Parathyroid adenoma (tissue), 2 donors: ENCODE measurements around the gene ZNF804A.

ENCODE experiments used
- H2AFZ ChIP-seq: fragments of 300-600 bp; sonication (generic); one replicate; pipeline ENCODE4 v1.7.0; 2017; ENCODE audit warnings: antibody characterized with exemption, mild to moderate bottlenecking
- H3K27ac ChIP-seq: fragments of 300-600 bp; sonication (generic); one replicate; pipeline ENCODE4 v1.7.0; 2017
- H3K27me3 ChIP-seq: fragments of 300-600 bp; sonication (generic); one replicate; pipeline ENCODE4 v1.7.0; 2017; ENCODE audit warnings: low read length; ENCODE audit not compliant: control insufficient read depth, insufficient read depth
- H3K36me3 ChIP-seq: fragments of 300-600 bp; sonication (generic); one replicate; pipeline ENCODE4 v1.7.0; 2017; ENCODE audit warnings: low read length; ENCODE audit not compliant: control insufficient read depth, insufficient read depth
- H3K4me1 ChIP-seq: fragments of 300-600 bp; sonication (generic); one replicate; pipeline ENCODE4 v1.7.0; 2017; ENCODE audit warnings: control low read depth
- H3K4me2 ChIP-seq: fragments of 300-600 bp; sonication (generic); one replicate; pipeline ENCODE4 v1.7.0; 2017; ENCODE audit warnings: low read length
- H3K4me3 ChIP-seq: fragments of 300-600 bp; sonication (generic); one replicate; pipeline ENCODE4 v1.7.0; 2017; ENCODE audit warnings: low read depth, low read length
- H3K79me2 ChIP-seq: fragments of 300-600 bp; sonication (generic); one replicate; pipeline ENCODE4 v1.7.0; 2017; ENCODE audit warnings: control low read depth
- H3K9ac ChIP-seq: fragments of 300-600 bp; sonication (generic); one replicate; pipeline ENCODE4 v1.7.0; 2017; ENCODE audit warnings: mild to moderate bottlenecking
- H3K9me3 ChIP-seq: fragments of 300-600 bp; sonication (generic); one replicate; pipeline ENCODE4 v1.7.0; 2017; ENCODE audit warnings: low read length; ENCODE audit not compliant: control insufficient read depth
- TF ChIP-seq, protein P1 (sequence below): fragments of 300-600 bp; sonication (generic); IDR thresholded peaks from one replicate; pipeline ENCODE4 v1.7.0; 2017; ENCODE audit warnings: antibody characterized with exemption, mild to moderate bottlenecking
- donor health status: primary hyperparathyroidism.

The ZNF804A gene

DNA sequence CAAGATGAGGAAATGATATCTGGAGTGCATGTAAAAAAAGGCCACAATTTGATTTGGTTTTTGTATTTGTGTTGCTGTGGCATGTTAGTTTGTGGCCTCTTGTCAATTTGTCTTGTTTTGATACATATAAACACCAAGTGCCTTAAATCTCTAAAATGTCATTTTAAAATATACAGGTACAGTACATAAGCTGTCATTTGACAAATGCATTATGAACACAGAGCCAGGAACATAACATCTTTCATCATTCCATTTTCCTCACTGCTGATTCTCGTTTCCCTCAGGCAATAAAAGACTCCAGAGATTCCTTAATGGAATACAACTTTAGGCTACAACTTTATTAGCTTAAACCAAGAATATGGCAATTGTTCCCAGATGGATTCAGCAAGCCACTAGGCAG lies 217.5 kb downstream of the ZNF804A start:
- Histone ChIP-seq H3K27me3 (no peaks in the 10 kb centered on the region), H3K4me2 (no peak overlapping the region), H3K4me1 (no peaks in the 10 kb centered on the region), H3K9ac (no peak overlapping the region), H2AFZ (no peak overlapping the region), H3K4me3 (no peak overlapping the region), H3K27ac (no peak overlapping the region), H3K9me3 (no peaks in the 10 kb centered on the region), H3K79me2 (no peaks in the 10 kb centered on the region), H3K36me3 (no peaks in the 10 kb centered on the region)
- TF ChIP-seq, protein P1, sequence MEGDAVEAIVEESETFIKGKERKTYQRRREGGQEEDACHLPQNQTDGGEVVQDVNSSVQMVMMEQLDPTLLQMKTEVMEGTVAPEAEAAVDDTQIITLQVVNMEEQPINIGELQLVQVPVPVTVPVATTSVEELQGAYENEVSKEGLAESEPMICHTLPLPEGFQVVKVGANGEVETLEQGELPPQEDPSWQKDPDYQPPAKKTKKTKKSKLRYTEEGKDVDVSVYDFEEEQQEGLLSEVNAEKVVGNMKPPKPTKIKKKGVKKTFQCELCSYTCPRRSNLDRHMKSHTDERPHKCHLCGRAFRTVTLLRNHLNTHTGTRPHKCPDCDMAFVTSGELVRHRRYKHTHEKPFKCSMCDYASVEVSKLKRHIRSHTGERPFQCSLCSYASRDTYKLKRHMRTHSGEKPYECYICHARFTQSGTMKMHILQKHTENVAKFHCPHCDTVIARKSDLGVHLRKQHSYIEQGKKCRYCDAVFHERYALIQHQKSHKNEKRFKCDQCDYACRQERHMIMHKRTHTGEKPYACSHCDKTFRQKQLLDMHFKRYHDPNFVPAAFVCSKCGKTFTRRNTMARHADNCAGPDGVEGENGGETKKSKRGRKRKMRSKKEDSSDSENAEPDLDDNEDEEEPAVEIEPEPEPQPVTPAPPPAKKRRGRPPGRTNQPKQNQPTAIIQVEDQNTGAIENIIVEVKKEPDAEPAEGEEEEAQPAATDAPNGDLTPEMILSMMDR: no peak

DNA sequence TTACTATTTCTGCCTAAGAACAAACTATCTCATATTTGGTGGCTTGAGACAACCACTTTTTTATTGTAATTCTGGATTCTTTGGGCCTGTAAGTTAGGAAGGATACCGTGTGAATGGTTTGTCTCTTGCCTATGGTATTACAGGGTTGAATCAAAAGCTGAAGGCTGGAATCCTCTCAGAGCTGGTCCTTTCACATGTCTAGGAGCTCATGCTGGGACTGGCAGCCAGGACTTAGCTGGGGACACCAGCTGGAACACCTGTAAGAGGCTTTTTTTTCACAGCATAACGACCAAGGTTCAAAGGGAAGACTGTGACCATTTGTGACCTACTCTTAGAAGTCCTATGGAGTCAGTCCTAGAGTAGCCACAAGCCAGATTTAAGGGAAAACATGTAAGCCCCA lies 226.3 kb downstream of the ZNF804A start:
- Histone ChIP-seq H3K4me1 (no peaks in the 10 kb centered on the region), H3K27ac (no peak overlapping the region), H3K9me3 (no peaks in the 10 kb centered on the region), H3K4me3 (no peak overlapping the region), H3K36me3 (no peaks in the 10 kb centered on the region), H2AFZ (no peak overlapping the region), H3K27me3 (no peaks in the 10 kb centered on the region), H3K79me2 (no peaks in the 10 kb centered on the region), H3K9ac (no peak overlapping the region), H3K4me2 (no peak overlapping the region)
- TF ChIP-seq, protein P1: no peak

DNA sequence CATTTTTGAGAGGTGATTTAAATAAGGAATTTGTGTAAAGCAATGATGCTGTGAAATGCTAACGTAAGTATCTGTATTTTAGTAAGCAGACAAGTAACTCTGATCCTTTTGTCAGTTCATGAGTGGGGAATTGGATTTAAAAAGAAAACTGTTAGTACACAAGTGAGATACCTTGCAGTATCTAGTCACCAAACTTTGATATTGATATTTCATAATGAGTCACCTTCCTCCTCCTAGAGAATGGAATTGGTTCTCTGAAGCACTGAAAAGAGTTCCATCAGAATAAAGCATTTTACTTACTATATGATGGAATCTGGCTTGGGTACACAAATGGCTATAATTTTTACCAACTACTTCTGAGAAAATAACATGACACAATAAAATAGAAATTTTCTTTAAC lies 232.2 kb downstream of the ZNF804A start:
- Histone ChIP-seq H3K36me3 (no peaks in the 10 kb centered on the region), H3K27ac (no peak overlapping the region), H3K9me3 (no peaks in the 10 kb centered on the region), H2AFZ (no peak overlapping the region), H3K27me3 (no peaks in the 10 kb centered on the region), H3K4me2 (no peak overlapping the region), H3K4me3 (no peak overlapping the region), H3K9ac (no peak overlapping the region), H3K4me1 (no peaks in the 10 kb centered on the region), H3K79me2 (no peaks in the 10 kb centered on the region)
- TF ChIP-seq, protein P1: no peak

DNA sequence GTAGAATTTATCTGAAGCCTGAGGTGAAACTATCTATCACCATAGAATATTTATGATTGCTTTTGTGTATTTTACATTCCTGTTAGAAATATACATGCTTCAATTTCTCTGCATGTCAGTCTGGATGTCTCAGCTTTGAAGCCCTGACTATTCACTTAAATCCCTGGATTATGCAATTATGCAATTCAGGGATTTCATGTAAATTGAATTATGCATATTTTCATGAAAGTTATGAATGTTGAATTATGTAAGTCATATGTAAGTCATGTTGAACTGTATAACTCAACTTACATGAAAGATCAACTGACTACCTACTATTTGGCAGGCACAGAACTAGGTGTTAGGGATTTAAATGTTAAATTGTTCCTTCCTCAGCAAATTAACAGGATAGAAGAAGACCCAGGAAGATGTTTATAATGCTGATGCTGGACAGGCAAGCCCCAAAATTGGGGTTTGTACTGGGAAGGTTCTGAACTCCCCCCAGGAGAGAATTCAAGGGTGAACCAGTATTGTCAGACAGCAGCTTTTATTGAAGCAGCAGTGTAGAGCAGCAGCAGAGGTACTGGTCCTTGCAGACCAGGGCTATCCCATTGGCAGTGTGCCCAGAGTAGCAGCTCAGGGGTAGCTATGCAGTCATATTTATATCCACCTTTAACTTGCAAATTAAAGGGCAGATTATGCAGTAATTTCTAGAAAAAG lies 236.5 kb downstream of the ZNF804A start:
- TF ChIP-seq, protein P1: no peak

DNA sequence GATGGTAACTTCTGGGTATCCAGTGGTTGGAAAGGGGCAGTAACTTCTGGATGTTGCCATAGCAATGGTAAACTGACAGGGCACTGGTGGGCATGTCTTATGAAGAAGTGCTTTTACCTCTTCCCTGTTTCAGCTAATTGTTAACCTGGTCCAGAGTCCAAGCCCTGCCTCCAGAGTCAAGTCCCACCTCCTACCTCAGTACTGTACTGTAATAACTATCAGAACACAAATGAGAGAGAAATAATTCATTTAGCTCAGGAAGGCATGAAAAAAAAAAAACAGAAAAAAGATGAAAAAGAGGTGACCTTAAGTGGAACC lies 237.0 kb downstream of the ZNF804A start:
- Histone ChIP-seq H3K9me3 (no peaks in the 10 kb centered on the region), H3K36me3 (no peaks in the 10 kb centered on the region), H3K4me1 (no peaks in the 10 kb centered on the region), H3K4me2 (no peak overlapping the region), H3K27me3 (no peaks in the 10 kb centered on the region), H3K4me3 (no peak overlapping the region), H3K9ac (no peak overlapping the region), H2AFZ (no peak overlapping the region), H3K27ac (no peak overlapping the region), H3K79me2 (no peaks in the 10 kb centered on the region)
- TF ChIP-seq, protein P1: no peak

More for the DNA sequence above, 236.5 kb downstream of the ZNF804A start:
- Histone ChIP-seq H3K9me3 (no peaks in the 10 kb centered on the region), H3K4me2 (no peak overlapping the region), H3K4me1 (no peaks in the 10 kb centered on the region), H3K36me3 (no peaks in the 10 kb centered on the region), H3K9ac (no peak overlapping the region), H3K27me3 (no peaks in the 10 kb centered on the region), H3K4me3 (no peak overlapping the region), H3K79me2 (no peaks in the 10 kb centered on the region), H3K27ac (no peak overlapping the region), H2AFZ (no peak overlapping the region)
